T-helper 17 cell (primary cell): Measurements from ENCODE around the gene RER1. TPM values are rescaled to one million over a fixed set of nuclear protein-coding genes. Genes with fewer than 3 reads are reported as not detected.

Experiments
- ATAC-seq: fragments of 150-1000 bp; cut with Tn5 transposase; 2 replicates; pipeline ENCODE4 v1.10.0; 2021; ENCODE audit warnings: mild to moderate bottlenecking, moderate library complexity
- DNase-seq, 3 donors: peaks; one replicate each; pipeline versions ENCODE4 v3.0.0 to v3.0.0-alpha.2; 2020 to 2021
- H3K9me3 ChIP-seq: one replicate; pipeline ENCODE4 v1.7.0; 2013; ENCODE audit warnings: low read length, mild to moderate bottlenecking; ENCODE audit not compliant: control insufficient read depth, poor library complexity, severe bottlenecking
- H3K27ac Mint-ChIP-seq: one replicate; pipeline ENCODE4 v1.8.0; 2022; ENCODE audit warnings: mild to moderate bottlenecking, moderate library complexity, mixed read lengths
- H3K27me3 Mint-ChIP-seq: one replicate; pipeline ENCODE4 v1.8.0; 2022; ENCODE audit warnings: mixed read lengths
- H3K36me3 Mint-ChIP-seq: one replicate; pipeline ENCODE4 v1.8.0; 2022; ENCODE audit warnings: low read depth, mixed read lengths
- H3K4me1 Mint-ChIP-seq: one replicate; pipeline ENCODE4 v1.8.0; 2022; ENCODE audit warnings: mild to moderate bottlenecking, mixed read lengths
- H3K4me3 Mint-ChIP-seq: one replicate; pipeline ENCODE4 v1.8.0; 2022; ENCODE audit warnings: mild to moderate bottlenecking, moderate library complexity, mixed read lengths
- total RNA-seq, 4 donors: library from RNA in 2 of 4; stranded (reverse) in 2 of 4; gene quantifications; one replicate each; pipeline ENCODE4 v1.2.3 and lab custom pipeline; 2022 to 2026

Gene RER1
- total RNA-seq, 2 donors from 2014 or later: 68.4 to 70.0 TPM

GRCh38 chr1:2349806-2350205 lies 41.8 kb upstream of the RER1 start:
- Mint-ChIP-seq H3K27me3 (no peaks in the 10 kb centered on the region), H3K4me3 (no peak overlapping the region), H3K27ac (no peak overlapping the region), H3K4me1 (peaks cover 2% of the 10 kb centered on the region), H3K36me3 (no peaks in the 10 kb centered on the region)
- no peaks in the 10 kb centered on the region for H3K9me3 ChIP-seq
- peak in 1 of 3 donors; percentile 3 for DNase-seq
- ATAC-seq: no peak

DNA sequence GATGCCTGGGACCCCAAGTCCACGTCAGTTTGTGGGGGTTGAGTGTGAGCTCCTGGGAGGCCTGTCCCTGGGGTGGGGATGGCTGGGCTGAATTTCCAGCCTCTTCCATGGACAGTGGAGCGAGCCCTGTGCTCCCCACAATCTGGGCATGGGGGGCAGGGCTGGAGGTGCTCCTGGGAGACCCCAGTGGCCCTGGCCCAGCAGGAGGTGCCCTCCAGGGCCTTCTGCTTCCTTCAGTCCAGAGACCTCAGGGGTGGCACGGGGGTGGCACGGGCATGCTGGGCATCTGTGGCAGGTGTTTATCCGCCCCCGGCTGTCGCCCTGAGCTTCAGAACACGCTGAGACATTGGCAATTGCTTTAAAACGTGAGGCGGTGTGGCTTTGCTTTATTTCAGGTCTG lies 41.1 kb upstream of the RER1 start:
- H3K9me3 ChIP-seq: no peaks in the 10 kb centered on the region
- peak in 2 of 3 donors; percentile 6 to 8 for DNase-seq
- H3K4me3 Mint-ChIP-seq: no peak overlapping the region
- ATAC-seq: no peak
- peaks cover 2% of the 10 kb centered on the region for H3K4me1 Mint-ChIP-seq
- H3K36me3 Mint-ChIP-seq: no peaks in the 10 kb centered on the region
- no peak overlapping the region for H3K27ac Mint-ChIP-seq
- H3K27me3 Mint-ChIP-seq: no peaks in the 10 kb centered on the region

- ATAC-seq (no peak), DNase-seq (peak in 2 of 3 donors; percentile 6 to 10)
- no peaks in the 10 kb centered on the region for H3K9me3 ChIP-seq
- no peaks in the 10 kb centered on the region for H3K36me3 Mint-ChIP-seq
- no peak overlapping the region for H3K27ac Mint-ChIP-seq
- H3K27me3 Mint-ChIP-seq: no peaks in the 10 kb centered on the region
- H3K4me1 Mint-ChIP-seq: peaks cover 2% of the 10 kb centered on the region
- H3K4me3 Mint-ChIP-seq: no peak overlapping the region
These were observed 40.6 kb upstream of the RER1 start for GRCh38 chr1:2350911-2351655.

DNA sequence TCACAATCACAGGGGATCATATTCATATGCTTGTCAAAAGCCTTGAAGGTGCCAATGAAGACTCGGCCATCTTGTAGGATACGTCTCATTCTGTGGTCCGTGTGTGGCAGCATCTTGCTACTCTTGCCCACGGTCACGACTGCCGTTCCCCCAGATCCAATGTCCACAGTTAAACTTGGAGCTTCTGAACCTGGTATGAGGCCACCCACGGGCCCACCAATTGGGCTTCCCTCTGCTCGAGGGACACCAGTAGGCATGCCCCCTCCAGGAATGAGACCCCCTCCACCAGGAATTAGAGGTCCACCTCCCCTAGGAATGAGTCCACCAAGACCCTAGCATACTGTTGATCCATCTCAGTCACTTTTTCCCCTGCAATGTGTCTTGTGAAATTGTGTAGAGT lies 39.9 kb upstream of the RER1 start:
- H3K9me3 ChIP-seq: no peaks in the 10 kb centered on the region
- Mint-ChIP-seq H3K4me1 (peaks cover 2% of the 10 kb centered on the region), H3K27ac (no peak overlapping the region), H3K27me3 (no peaks in the 10 kb centered on the region), H3K36me3 (no peaks in the 10 kb centered on the region), H3K4me3 (no peak overlapping the region)
- no peak for DNase-seq
- ATAC-seq: no peak

- H3K4me1 Mint-ChIP-seq: peaks cover 2% of the 10 kb centered on the region
- no peak for ATAC-seq
- peak in 1 of 3 donors; percentile 7 for DNase-seq
- H3K27ac Mint-ChIP-seq: no peak overlapping the region
- no peaks in the 10 kb centered on the region for H3K9me3 ChIP-seq
- H3K36me3 Mint-ChIP-seq: no peaks in the 10 kb centered on the region
- H3K4me3 Mint-ChIP-seq: no peak overlapping the region
- no peaks in the 10 kb centered on the region for H3K27me3 Mint-ChIP-seq
These were observed 39.2 kb upstream of the RER1 start for GRCh38 chr1:2352341-2352896.

- no peak overlapping the region for H3K4me3 Mint-ChIP-seq
- ATAC-seq (no peak), DNase-seq (peak in 2 of 3 donors; percentile 4 to 7)
- H3K36me3 Mint-ChIP-seq: no peaks in the 10 kb centered on the region
- peaks cover 2% of the 10 kb centered on the region for H3K4me1 Mint-ChIP-seq
- no peaks in the 10 kb centered on the region for H3K9me3 ChIP-seq
- no peak overlapping the region for H3K27ac Mint-ChIP-seq
- H3K27me3 Mint-ChIP-seq: no peaks in the 10 kb centered on the region
These were observed 38.6 kb upstream of the RER1 start for GRCh38 chr1:2352897-2353550.

- H3K4me3 Mint-ChIP-seq: no peak overlapping the region
- H3K36me3 Mint-ChIP-seq: no peaks in the 10 kb centered on the region
- no peak overlapping the region for H3K27ac Mint-ChIP-seq
- peaks cover 2% of the 10 kb centered on the region for H3K4me1 Mint-ChIP-seq
- no peak for ATAC-seq
- no peaks in the 10 kb centered on the region for H3K27me3 Mint-ChIP-seq
- no peaks in the 10 kb centered on the region for H3K9me3 ChIP-seq
- DNase-seq: peak in 2 of 3 donors; percentile 4 to 9
These were observed 37.8 kb upstream of the RER1 start for GRCh38 chr1:2353551-2354438.

DNA sequence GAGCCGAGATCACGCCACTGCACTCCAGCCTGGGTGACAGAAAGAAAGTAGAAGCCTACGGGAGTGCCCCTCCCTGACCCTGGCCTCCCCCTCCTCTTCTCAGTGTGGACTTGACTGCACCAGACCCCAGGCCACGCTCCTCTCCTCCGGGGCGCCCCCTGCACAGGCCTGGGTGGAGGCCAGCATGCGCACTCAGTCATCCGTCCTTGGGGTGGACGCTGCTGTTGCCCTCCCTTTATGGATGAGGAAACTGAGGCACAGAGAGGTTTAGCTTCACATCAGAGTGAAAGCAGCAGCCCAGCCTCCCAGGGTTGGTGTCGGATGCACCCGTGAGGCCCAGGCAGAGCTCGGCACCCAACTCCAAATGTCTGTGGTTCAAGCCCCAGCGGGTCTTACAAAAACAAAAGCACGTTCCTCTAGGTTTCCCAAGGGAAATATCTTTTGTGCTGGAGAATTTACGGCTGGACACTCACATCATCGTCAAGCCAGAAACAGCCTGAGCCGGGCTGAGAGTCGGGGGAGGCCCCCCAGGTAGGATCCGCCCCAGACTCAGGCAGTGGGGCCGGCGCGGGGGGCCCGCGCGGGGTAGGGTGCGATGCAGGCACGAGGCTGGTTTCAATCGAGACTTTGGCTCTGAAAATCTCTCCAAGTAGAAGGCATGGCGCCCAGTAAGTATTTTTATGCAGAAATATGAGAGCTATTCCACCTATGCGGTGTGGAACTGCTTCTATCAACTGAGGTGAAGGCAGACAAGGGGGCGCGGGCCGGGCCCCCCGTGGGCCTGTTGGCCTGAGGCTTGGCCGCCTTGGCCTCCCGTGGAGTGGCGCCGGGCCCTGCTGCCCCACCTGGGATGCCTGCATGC lies 36.9 kb upstream of the RER1 start:
- H3K4me3 Mint-ChIP-seq: no peak overlapping the region
- no peak for ATAC-seq
- H3K27me3 Mint-ChIP-seq: no peaks in the 10 kb centered on the region
- H3K27ac Mint-ChIP-seq: no peak overlapping the region
- no peaks in the 10 kb centered on the region for H3K9me3 ChIP-seq
- peak in 1 of 3 donors; percentile 5 for DNase-seq
- H3K36me3 Mint-ChIP-seq: no peaks in the 10 kb centered on the region
- no peaks in the 10 kb centered on the region for H3K4me1 Mint-ChIP-seq

DNA sequence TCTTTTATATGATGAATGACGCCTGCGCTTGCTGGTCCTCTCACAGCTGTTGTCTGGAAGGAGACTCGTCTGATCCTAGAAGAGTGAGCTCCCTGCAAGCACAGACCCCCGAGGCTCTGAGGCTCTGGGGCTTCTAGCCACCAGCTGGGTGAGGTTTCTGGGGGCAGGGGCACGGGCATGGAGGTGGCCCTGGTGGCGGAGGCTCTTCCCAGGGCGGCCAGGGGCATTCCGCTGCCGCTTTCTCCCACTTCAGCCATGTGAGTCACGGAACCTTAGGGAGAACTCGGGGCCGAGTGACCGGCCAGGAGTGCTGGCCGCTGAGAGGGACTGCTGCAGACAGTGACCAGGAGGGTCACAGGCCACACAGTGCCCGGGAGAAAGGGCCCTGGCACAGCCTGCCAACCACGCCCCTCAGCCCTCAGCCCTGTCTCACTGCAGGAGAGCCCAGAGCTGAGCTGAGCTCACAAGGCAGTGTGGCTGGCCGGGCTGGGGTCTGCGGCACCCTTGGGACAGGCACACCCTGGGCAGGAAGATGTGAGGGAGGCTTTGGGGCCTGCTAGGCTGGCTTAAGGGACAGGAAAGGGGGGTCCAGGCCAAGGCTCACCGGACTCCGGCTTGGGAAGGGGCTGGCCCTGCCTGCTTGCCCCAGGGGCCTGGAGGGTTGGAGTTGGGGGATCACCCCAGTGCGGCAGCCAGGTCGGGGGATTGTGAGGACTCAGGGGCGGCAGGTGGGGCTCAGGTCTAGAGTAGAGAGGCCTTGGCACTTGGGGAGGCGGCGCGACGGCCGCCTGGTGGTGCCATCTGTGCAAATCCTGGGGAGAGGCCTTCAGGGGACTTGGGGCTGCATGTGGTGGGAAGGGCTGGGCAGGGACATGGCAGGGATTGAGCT lies 36.0 kb upstream of the RER1 start:
- peak in 2 of 3 donors; percentile 6 to 7 for DNase-seq
- peaks cover 2% of the 10 kb centered on the region for H3K36me3 Mint-ChIP-seq
- H3K27ac Mint-ChIP-seq: no peak overlapping the region
- ATAC-seq: no peak
- no peak overlapping the region for H3K4me3 Mint-ChIP-seq
- no peaks in the 10 kb centered on the region for H3K27me3 Mint-ChIP-seq
- H3K4me1 Mint-ChIP-seq: peaks cover 3% of the 10 kb centered on the region
- no peaks in the 10 kb centered on the region for H3K9me3 ChIP-seq

DNA sequence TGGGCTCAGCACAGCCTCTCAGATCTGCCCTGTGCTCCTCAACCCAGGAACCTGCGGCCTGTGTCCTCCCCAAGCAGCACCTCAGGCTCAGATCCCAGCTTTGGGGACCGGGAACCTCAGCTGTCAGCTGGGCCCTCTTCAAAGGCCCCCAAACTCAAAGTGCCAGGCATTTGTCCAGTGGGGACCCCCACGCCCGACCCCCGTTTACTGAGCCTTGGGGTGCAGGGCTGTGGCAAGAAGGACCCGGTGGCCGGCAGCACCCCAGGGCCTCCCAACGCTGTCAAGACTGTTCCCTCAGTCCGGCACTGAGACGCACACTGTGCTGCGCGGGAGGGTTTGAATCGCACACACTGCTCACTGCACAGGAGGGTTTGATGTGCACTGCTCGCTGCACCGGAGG lies 35.2 kb upstream of the RER1 start:
- ATAC-seq (no peak), DNase-seq (peak in 1 of 3 donors; percentile 7)
- Mint-ChIP-seq H3K27ac (no peak overlapping the region), H3K36me3 (peaks cover 2% of the 10 kb centered on the region), H3K27me3 (no peaks in the 10 kb centered on the region), H3K4me1 (peaks cover 3% of the 10 kb centered on the region), H3K4me3 (no peak overlapping the region)
- no peaks in the 10 kb centered on the region for H3K9me3 ChIP-seq

DNA sequence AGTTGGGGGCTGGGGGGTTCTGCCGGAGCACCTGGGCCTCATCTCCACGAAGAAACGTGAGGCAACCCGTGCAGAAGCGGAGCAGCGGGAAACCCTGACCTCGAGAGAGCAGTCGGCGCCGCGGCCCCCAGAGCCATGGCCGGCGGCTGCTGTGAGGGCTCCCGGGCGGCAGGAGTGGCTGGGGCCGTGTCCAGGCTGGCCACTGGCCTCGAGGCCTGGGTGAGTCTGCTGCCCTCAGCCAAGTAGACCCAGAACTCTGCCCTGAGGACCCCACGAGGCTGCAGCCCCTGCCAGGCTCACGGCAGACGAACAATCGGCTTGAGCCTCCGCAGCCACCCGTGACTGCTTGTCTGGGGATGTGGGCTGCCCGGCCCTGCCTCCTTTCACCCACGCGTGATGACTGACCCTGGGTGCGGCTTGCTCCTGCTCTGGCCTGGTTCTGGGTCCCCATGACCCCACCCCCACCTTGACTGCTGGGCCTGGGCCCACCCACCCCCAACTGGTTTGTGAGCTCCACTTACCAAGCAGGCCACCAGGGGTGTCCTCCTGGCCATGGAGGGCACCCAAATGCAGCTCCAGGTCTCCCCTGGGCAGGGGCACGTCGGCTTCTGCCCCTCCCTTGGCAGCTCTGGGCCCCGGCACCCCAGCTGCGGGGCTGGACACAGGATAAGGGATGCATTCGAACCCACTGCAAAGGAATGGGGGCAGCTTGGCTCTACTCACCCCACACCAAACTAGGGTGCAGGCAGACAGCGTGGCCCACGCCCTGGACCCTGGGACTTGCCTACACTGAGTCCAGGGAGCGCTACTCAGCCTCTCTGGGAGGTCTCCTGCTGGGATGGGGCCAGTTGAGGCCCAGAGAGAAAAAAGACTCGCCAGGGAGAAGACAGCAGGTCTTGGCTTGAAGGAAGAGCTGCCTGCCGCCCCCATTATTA lies 34.5 kb upstream of the RER1 start:
- peaks cover 2% of the 10 kb centered on the region for H3K36me3 Mint-ChIP-seq
- H3K9me3 ChIP-seq: no peaks in the 10 kb centered on the region
- no peak overlapping the region for H3K4me3 Mint-ChIP-seq
- H3K4me1 Mint-ChIP-seq: peaks cover 3% of the 10 kb centered on the region
- no peak for ATAC-seq
- H3K27ac Mint-ChIP-seq: no peak overlapping the region
- DNase-seq: peak in 2 of 3 donors; percentile 6 to 7
- H3K27me3 Mint-ChIP-seq: no peaks in the 10 kb centered on the region
